ENCODE data around the gene NDUFAF3. TPM values are rescaled to one million over a fixed set of nuclear protein-coding genes. Genes with fewer than 3 reads are reported as not detected.

NDUFAF3 gene
- polyA plus RNA-seq, 1 experiment = 89.5 TPM

- H3K4me3 ChIP-seq (ENCODE audit: low read depth, low read length) = no peak overlapping the region
- no peak for TF ChIP-seq CTCF (IDR thresholded peaks at IDR 0.05; ENCODE audit: insufficient read depth, low read depth, low read length)
- H3K36me3 ChIP-seq (ENCODE audit: control insufficient read depth, insufficient read depth, low read length) = peaks cover 37% of the 10 kb centered on the region
- no peak for DNase-seq (ENCODE audit: low read depth)
- CTCF ChIA-PET = interaction anchor here (0.7 kb wide), 1 partner anchor 83 kb away, joined by 3 read pairs; no protein-coding TSS in a partner anchor
- POLR2A ChIA-PET = no interaction called here
- no peaks in the 10 kb centered on the region for H3K27me3 ChIP-seq (ENCODE audit: control insufficient read depth, insufficient read depth, low read length)
Observed at GRCh38 chr3:49015765-49016164, 6.2 kb upstream of the NDUFAF3 start.

GRCh38 chr3:49016414-49017228 is 5.3 kb upstream of the NDUFAF3 start:
- peaks cover 36% of the 10 kb centered on the region for H3K36me3 ChIP-seq (ENCODE audit: control insufficient read depth, insufficient read depth, low read length)
- POLR2A ChIA-PET = no interaction called here
- no peaks in the 10 kb centered on the region for H3K27me3 ChIP-seq (ENCODE audit: control insufficient read depth, insufficient read depth, low read length)
- CTCF ChIA-PET = interaction anchor here (2.2 to 6.6 kb wide), 2 partner anchors 8 to 27 kb away, joined by 13 to 60 read pairs; partner anchors contain the start of genes P4HTM and WDR6
- no peak for TF ChIP-seq CTCF (IDR thresholded peaks at IDR 0.05; ENCODE audit: insufficient read depth, low read depth, low read length)
- H3K4me3 ChIP-seq (ENCODE audit: low read depth, low read length) = no peak overlapping the region
- DNase-seq (ENCODE audit: low read depth) = no peak

- no peak for DNase-seq (ENCODE audit: low read depth)
- no peak for TF ChIP-seq CTCF (IDR thresholded peaks at IDR 0.05; ENCODE audit: insufficient read depth, low read depth, low read length)
- Histone ChIP-seq H3K27me3 (ENCODE audit: control insufficient read depth, insufficient read depth, low read length) (no peaks in the 10 kb centered on the region), H3K36me3 (ENCODE audit: control insufficient read depth, insufficient read depth, low read length) (peaks cover 30% of the 10 kb centered on the region), H3K4me3 (ENCODE audit: low read depth, low read length) (peak overlapping the region; percentile 70)
- ChIA-PET CTCF (interaction anchor here (2.2 to 6.6 kb wide), 2 partner anchors 9 to 28 kb away, joined by 13 to 60 read pairs; partner anchors contain the start of genes P4HTM and WDR6), POLR2A (interaction anchor here (1.4 kb wide), 1 partner anchor 9 kb away, joined by 3 read pairs; no protein-coding TSS in a partner anchor)
Observed at GRCh38 chr3:49017229-49017970, 4.5 kb upstream of the NDUFAF3 start.

- TF ChIP-seq CTCF (IDR thresholded peaks at IDR 0.05; ENCODE audit: insufficient read depth, low read depth, low read length) = no peak
- no peaks in the 10 kb centered on the region for H3K27me3 ChIP-seq (ENCODE audit: control insufficient read depth, insufficient read depth, low read length)
- ChIA-PET POLR2A (interaction anchor here (0.8 to 1.4 kb wide), 2 partner anchors 10 to 28 kb away, joined by 3 read pairs; partner anchors contain the start of gene P4HTM), CTCF (interaction anchor here (0.5 to 6.6 kb wide), 5 partner anchors 8 to 69 kb away, joined by 3 to 60 read pairs (median 4); partner anchors contain the start of genes P4HTM and WDR6)
- H3K36me3 ChIP-seq (ENCODE audit: control insufficient read depth, insufficient read depth, low read length) = peaks cover 26% of the 10 kb centered on the region
- H3K4me3 ChIP-seq (ENCODE audit: low read depth, low read length) = peak within 1 kb of the TSS; percentile 70
- DNase-seq (ENCODE audit: low read depth) = no peak
Observed at GRCh38 chr3:49017971-49018706, 3.8 kb upstream of the NDUFAF3 start, which contains the start of gene DALRD3. Gene DALRD3, minus strand, starts transcription at chr3:49018580. Its CDS starts 16 bp downstream, at chr3:49018564.

Measured in BJ (cell line).